Fibroblast of villous mesenchyme (primary cell): Measurements from ENCODE around the gene SORL1. TPM values are rescaled to one million over a fixed set of nuclear protein-coding genes. Genes with fewer than 3 reads are reported as not detected.

Experiments used
- DNase-seq: peaks from one replicate; pipeline ENCODE4 v3.0.0-alpha.2; 2010; ENCODE audit warnings: low read depth
- H3K4me3 ChIP-seq: 2 replicates; pipeline ENCODE4 v1.5.1; 2011; ENCODE audit warnings: low read depth, mild to moderate bottlenecking, low read length
- CTCF ChIP-seq: IDR thresholded peaks from 2 replicates; pipeline ENCODE4 v1.5.1; 2012; ENCODE audit warnings: low read depth, mild to moderate bottlenecking, low read length; ENCODE audit not compliant: insufficient read depth
- total RNA-seq: library from RNA; depleted of rRNA; stranded (reverse); fragments of >200 nt; gene quantifications from 2 replicates; pipeline ENCODE4 v1.2.3, GENCODE V29; 2012

Gene SORL1
- total RNA-seq, 1 donor, result 0.43 TPM

GRCh38 chr11:121654259-121654842, 202.2 kb downstream of the SORL1 start:
- DNase-seq, result no peak
- H3K4me3 ChIP-seq, result no peak overlapping the region
- TF ChIP-seq CTCF, result no peak

GRCh38 chr11:121654843-121655536, 202.9 kb downstream of the SORL1 start:
- H3K4me3 ChIP-seq, result peak overlapping the region; percentile 56
- DNase-seq, result peak; percentile 33
- TF ChIP-seq CTCF, result no peak

GRCh38 chr11:121655537-121656327, 203.6 kb downstream of the SORL1 start:
- peak; percentile 97 for DNase-seq
- peak overlapping the region; percentile 56 for H3K4me3 ChIP-seq
- peak; percentile 89 for TF ChIP-seq CTCF

GRCh38 chr11:121656328-121657090, 204.4 kb downstream of the SORL1 start:
- DNase-seq, result no peak
- H3K4me3 ChIP-seq, result peak overlapping the region; percentile 56
- no peak for TF ChIP-seq CTCF

- TF ChIP-seq CTCF, result no peak
- no peak for DNase-seq
- H3K4me3 ChIP-seq, result no peak overlapping the region
These were observed 205.0 kb downstream of the SORL1 start for GRCh38 chr11:121657146-121657545.

GRCh38 chr11:121659811-121660210, 207.7 kb downstream of the SORL1 start:
- no peak for DNase-seq
- TF ChIP-seq CTCF, result no peak
- H3K4me3 ChIP-seq, result no peak overlapping the region
